LNCAP (cell line): ENCODE data around the gene NCOR2.

Experiments
- TF ChIP-seq, protein P1 (sequence below): fragments of 450-650 bp; IDR thresholded peaks from 2 replicates; pipeline ENCODE4 v1.5.1; 2017; ENCODE audit warnings: mild to moderate bottlenecking

Gene NCOR2

DNA sequence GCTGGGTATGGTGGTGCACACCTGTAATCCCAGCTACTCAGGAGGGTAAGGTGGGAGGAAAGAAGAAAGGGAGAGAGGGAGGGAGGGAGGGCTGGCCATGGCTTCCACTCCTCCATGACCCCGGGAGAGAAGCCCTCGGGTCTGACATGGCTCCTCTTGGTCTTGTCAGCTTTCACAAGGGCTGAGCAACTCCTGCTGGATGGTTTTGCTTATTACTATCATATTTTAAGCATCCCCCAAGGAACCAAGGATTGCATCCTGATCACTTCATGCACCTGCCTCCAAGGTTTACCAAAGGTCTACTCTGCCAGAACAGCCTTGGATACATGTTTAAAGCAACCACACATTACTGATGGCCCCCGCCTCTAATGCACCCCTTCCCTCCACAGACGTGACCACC, 28.0 kb upstream of the NCOR2 start:
- TF ChIP-seq, protein P1, sequence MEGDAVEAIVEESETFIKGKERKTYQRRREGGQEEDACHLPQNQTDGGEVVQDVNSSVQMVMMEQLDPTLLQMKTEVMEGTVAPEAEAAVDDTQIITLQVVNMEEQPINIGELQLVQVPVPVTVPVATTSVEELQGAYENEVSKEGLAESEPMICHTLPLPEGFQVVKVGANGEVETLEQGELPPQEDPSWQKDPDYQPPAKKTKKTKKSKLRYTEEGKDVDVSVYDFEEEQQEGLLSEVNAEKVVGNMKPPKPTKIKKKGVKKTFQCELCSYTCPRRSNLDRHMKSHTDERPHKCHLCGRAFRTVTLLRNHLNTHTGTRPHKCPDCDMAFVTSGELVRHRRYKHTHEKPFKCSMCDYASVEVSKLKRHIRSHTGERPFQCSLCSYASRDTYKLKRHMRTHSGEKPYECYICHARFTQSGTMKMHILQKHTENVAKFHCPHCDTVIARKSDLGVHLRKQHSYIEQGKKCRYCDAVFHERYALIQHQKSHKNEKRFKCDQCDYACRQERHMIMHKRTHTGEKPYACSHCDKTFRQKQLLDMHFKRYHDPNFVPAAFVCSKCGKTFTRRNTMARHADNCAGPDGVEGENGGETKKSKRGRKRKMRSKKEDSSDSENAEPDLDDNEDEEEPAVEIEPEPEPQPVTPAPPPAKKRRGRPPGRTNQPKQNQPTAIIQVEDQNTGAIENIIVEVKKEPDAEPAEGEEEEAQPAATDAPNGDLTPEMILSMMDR = no peak

DNA sequence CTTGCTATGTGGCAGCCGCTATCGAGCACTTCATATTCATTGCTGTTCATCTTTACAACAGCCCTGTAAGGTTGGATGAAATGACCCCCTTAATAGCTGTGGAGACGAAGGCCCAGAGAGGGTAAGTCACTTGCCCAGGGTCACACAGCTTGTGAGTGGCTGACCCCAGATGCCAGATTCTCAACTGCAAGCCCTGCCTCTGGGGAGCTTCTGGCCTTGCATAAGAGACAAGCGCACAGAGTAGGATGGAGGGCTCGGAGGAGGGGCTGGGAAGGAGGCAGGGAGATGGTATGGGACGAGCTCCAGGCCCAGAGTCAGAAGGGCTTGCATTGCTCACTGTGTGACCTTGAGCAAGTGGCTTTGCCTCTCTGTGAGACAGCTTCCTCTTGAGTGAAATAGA, 27.4 kb upstream of the NCOR2 start:
- TF ChIP-seq, protein P1 = no peak

DNA sequence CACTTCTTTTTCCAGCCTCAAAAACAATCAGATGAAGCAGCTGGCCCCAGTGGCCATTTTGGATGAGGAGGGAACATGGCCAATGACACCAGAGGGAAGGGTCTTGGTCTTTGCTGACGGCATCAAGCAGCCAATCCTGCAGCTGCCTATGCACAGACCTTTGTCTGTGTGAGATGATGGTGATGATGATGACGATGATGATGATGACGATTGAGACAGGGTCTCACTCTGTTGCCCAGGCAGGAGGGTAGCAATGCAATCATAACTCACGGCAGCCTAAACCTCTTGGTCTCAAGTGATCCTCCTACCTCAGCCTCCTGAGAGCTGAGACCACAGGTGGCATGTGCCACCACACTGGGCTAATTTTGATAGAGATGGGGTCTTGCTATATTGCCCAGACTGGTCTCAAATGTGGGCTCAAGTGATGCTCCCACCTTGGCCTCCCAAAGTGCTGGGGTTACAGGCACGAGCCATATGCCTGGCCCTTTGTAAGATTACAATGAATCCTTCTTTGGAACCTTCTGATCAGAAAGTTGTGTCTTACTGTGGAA, 26.5 kb upstream of the NCOR2 start:
- TF ChIP-seq, protein P1 = no peak

DNA sequence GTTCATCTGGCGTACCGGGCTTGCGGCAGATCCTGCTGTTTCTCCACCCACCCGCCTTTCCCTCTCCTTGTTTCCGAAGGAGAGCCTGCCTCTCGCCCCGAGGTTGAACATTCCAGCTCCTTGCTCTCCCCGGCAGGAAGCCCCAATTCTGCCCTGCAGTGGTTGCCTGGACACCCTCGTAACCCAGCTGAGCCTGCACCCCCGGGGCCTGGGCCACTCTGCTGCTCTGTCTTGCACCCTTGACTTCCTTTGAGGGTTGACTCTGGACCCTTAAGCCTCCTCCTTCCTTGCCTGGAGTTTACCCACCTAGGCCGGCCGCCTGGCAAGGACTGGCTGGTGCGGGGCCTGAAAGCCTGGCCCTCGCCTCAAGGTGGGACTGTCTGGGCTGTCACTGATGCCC, 25.8 kb upstream of the NCOR2 start:
- TF ChIP-seq, protein P1 = no peak

DNA sequence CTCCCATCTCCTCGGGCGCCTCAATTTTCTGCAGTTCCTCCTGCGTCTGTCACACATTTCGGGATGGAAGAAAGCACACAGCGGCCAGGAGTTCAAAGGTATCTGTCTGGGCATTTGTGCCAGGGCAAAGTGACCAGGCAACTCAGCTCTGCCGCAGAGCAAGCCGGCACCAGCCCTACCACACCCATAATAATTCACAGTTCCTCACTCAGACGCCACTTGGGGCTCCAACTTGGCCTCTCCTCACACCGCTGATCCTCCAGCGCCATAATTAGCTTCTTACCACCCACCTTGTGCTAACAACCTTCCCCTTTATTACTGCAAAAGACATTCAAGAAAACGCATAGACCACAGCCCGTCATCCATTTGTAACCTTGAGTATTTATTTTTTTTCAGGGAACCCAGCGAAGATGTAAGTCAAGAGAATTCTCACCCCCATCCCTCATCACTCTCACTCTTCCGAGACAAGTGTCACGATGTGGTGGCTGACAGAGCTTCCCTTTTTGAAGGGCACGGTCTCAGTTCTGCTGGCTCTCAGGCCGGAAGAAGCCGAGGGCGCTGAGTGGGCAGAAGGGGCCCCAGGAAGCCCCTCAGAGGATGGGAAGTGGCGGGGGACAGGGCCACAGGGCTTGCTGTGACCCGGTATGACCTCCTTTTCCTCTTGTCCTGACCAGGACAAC, 25.2 kb upstream of the NCOR2 start:
- TF ChIP-seq, protein P1 = no peak

DNA sequence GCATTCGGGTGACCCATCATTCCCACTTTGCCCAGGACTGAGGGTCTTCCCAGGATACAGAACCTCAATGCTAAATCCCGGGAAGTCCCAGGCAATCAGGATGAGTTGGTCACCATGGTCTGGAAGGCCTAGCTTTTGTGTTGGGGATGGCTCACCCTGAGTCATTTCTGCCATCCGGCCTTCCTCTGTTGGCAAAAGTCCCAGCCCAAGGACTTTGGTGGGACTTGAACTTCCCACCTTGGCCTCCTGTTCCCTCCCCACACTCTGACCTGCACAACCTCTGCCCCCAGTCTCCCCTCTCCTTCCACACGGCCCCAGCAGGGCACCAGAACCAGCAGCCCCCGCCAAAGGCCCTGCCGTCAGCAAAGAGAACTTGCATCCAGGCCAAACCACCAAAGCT, 24.6 kb upstream of the NCOR2 start:
- TF ChIP-seq, protein P1 = no peak

DNA sequence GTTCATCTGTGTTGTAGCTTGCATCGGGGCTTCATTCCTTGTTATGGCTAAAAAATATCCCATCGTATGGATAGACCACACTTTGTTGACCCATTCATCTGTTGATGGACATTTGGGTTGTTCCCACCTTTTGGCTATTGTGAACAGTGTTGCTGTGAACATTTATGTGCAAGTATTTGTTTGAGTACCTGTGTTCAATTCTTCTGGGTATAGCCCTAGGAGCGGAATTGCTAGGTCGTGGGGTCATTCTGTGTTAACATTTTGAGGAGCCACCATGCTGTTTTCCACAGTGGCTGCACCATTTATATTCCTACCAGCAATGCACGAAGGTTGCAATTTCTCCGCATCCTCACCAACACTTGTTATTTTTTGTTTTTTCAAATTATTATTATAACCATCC, 23.0 kb upstream of the NCOR2 start:
- TF ChIP-seq, protein P1 = no peak
